Mucosa of gallbladder (tissue), 1 donor: ENCODE measurements around the gene DCAF6. TPM values are rescaled to one million over a fixed set of nuclear protein-coding genes. Genes with fewer than 3 reads are reported as not detected.

Experiments used
- DNase-seq: peaks from one replicate; pipeline ENCODE4 v3.0.0-alpha.2; 2020; ENCODE audit warnings: low spot score
- total RNA-seq: library from RNA; stranded (reverse); gene quantifications from one replicate; pipeline ENCODE4 v1.2.1, GENCODE V29; 2021
- donor health status: DM: no; HTN: no; CAD: no.

DCAF6 gene
- total RNA-seq, 1 donor from 2014 or later, result 63.9 TPM

GRCh38 chr1:168084396-168085231 lies 148.1 kb downstream of the DCAF6 start:
- DNase-seq, result peak; percentile 54

- peak; percentile 49 for DNase-seq
These were observed 149.0 kb downstream of the DCAF6 start for GRCh38 chr1:168085401-168085872.

GRCh38 chr1:168086438-168086837 lies 150.0 kb downstream of the DCAF6 start:
- DNase-seq, result no peak

- DNase-seq, result no peak
These were observed 151.2 kb downstream of the DCAF6 start for GRCh38 chr1:168087696-168088095.

- DNase-seq, result no peak
These were observed 152.2 kb downstream of the DCAF6 start for GRCh38 chr1:168088511-168089325.

GRCh38 chr1:168089326-168089978 lies 153.0 kb downstream of the DCAF6 start:
- no peak for DNase-seq

- no peak for DNase-seq
These were observed 153.5 kb downstream of the DCAF6 start for GRCh38 chr1:168089979-168090337.

GRCh38 chr1:168090395-168090794 lies 153.9 kb downstream of the DCAF6 start:
- DNase-seq, result no peak

GRCh38 chr1:168091063-168091462 lies 154.6 kb downstream of the DCAF6 start:
- no peak for DNase-seq

GRCh38 chr1:168091720-168092550 lies 155.5 kb downstream of the DCAF6 start:
- no peak for DNase-seq

GRCh38 chr1:168092566-168093355 lies 156.3 kb downstream of the DCAF6 start:
- no peak for DNase-seq

- no peak for DNase-seq
These were observed 157.1 kb downstream of the DCAF6 start for GRCh38 chr1:168093616-168094015.

- no peak for DNase-seq
These were observed 159.0 kb downstream of the DCAF6 start for GRCh38 chr1:168095476-168095875.

GRCh38 chr1:168096296-168097165 lies 160.0 kb downstream of the DCAF6 start:
- no peak for DNase-seq

GRCh38 chr1:168097921-168098528 lies 161.5 kb downstream of the DCAF6 start:
- no peak for DNase-seq

- no peak for DNase-seq
These were observed 162.2 kb downstream of the DCAF6 start for GRCh38 chr1:168098534-168099320.

- no peak for DNase-seq
These were observed 162.9 kb downstream of the DCAF6 start for GRCh38 chr1:168099337-168099801.
